ENCODE results near the gene LHX5.

- TF ChIP-seq POLR2A (IDR thresholded peaks at IDR 0.05; ENCODE audit: low read depth, low read length) (no peak), POLR2AphosphoS5 (IDR thresholded peaks at IDR 0.05; ENCODE audit: low read depth, low read length) (no peak), TAF1 (IDR thresholded peaks at IDR 0.05; ENCODE audit: borderline replicate concordance, low read depth, low read length) (no peak)
Observed at GRCh38 chr12:113413488-113413939, 58.2 kb downstream of the LHX5 start.
